GM12878 (cell line): Measurements from ENCODE around the gene TP63.

Experiments used
- ATF3 ChIP-seq: IDR thresholded peaks from 2 replicates; pipeline ENCODE4 v1.6.1; 2011; ENCODE audit warnings: low read depth, mild to moderate bottlenecking, low read length, moderate library complexity, borderline replicate concordance; ENCODE audit errors: extremely low read depth
- CBX3 ChIP-seq: fragments of 200-600 bp; sonication (generic); IDR thresholded peaks from 2 replicates; pipeline ENCODE4 v1.6.1; 2016; ENCODE audit warnings: low read depth, borderline replicate concordance
- CHD2 ChIP-seq: IDR thresholded peaks from 2 replicates; pipeline ENCODE4 v1.6.1; 2011; ENCODE audit warnings: low read depth, low read length, improper control_type of control experiment, borderline replicate concordance
- CTCF ChIP-seq, 3 experiments: IDR thresholded peaks in 2 of 3; conservative IDR thresholded peaks in 1 of 3; 2 replicates each; pipeline ENCODE4 v1.5.1; 2011; ENCODE audit warnings: low read depth in 3 of 3, low read length in 3 of 3, mild to moderate bottlenecking in 3 of 3, control low read depth in 2 of 3, moderate library complexity in 2 of 3, inconsistent platforms in 1 of 3, mixed read lengths in 1 of 3; ENCODE audit not compliant: control insufficient read depth in 2 of 3, insufficient read depth in 1 of 3; ENCODE audit errors: extremely low read depth in 1 of 3
- E2F4 ChIP-seq: IDR thresholded peaks from 2 replicates; pipeline ENCODE4 v1.6.1; 2012; ENCODE audit warnings: low read depth, low read length, improper control_type of control experiment
- ESRRA ChIP-seq: IDR thresholded peaks from 2 replicates; pipeline ENCODE4 v1.6.1; 2012; ENCODE audit warnings: mild to moderate bottlenecking, low read length, improper control_type of control experiment
- NRF1 ChIP-seq: conservative IDR thresholded peaks from 2 replicates; pipeline ENCODE4 v1.6.1; 2011; ENCODE audit warnings: mild to moderate bottlenecking, low read depth, low read length, improper control_type of control experiment
- TCF7 ChIP-seq: IDR thresholded peaks from 2 replicates; pipeline ENCODE4 v1.6.1; 2014; ENCODE audit warnings: antibody characterized with exemption, borderline replicate concordance
- YY1 ChIP-seq: IDR thresholded peaks from 2 replicates; pipeline ENCODE4 v1.6.1; 2011; ENCODE audit warnings: low read depth, mild to moderate bottlenecking, low read length
- ZNF384 ChIP-seq: IDR thresholded peaks from 2 replicates; pipeline ENCODE4 v1.6.1; 2012; ENCODE audit warnings: low read depth, mild to moderate bottlenecking, low read length, improper control_type of control experiment, borderline replicate concordance

GRCh38 chr3:189703865-189704264 is 72.7 kb downstream of the TP63 start:
- TF ChIP-seq ESRRA (no peak), YY1 (no peak), E2F4 (no peak), NRF1 (no peak), ZNF384 (no peak), TCF7 (no peak), ATF3 (no peak), CTCF (IDR thresholded peaks at IDR 0.05 in 2 of 3, conservative IDR thresholded peaks at IDR 0.05 in 1 of 3; ENCODE audit: control insufficient read depth in 2 of 3, extremely low read depth in 1 of 3, insufficient read depth in 1 of 3, low read depth in 3 of 3, low read length in 3 of 3) (no peak), CBX3 (no peak), CHD2 (no peak)
